HCT116 (cell line): ENCODE measurements around the gene BMP2K. TPM values are rescaled to one million over a fixed set of nuclear protein-coding genes. Genes with fewer than 3 reads are reported as not detected.

ENCODE experiments used
- ATAC-seq: fragments of 200-7000 bp; cut with Tn5 transposase; 2 replicates; pipeline ENCODE4 v1.9.1; 2020; ENCODE audit warnings: mild to moderate bottlenecking, moderate library complexity
- BruUV-seq: library from RNA; stranded (reverse); fragments of 400-500 nt; replicated peaks from 2 replicates; lab custom pipeline; 2021; lab: Mats Ljungman, UMichigan
- CTCF ChIA-PET: fragments of 300-600 bp; sonication (Branson Sonifier 250); formaldehyde crosslinking; loops from one replicate; lab custom pipeline; 2021; ENCODE audit warnings: antibody characterized with exemption; lab: Charles Lee
- POLR2A ChIA-PET: fragments of 300-600, 350-600 bp; sonication (Branson Sonifier 250); formaldehyde crosslinking; loops from one replicate; lab custom pipeline; 2021; ENCODE audit warnings: antibody characterized with exemption; lab: Charles Lee
- RAD21 ChIA-PET, 2 experiments: fragments of 300-600 bp; sonication (Branson Sonifier 250); formaldehyde crosslinking; loops; one replicate each; lab custom pipeline; 2023; ENCODE audit warnings: low total read pairs in 2 of 2; ENCODE audit not compliant: uncharacterized antibody in 2 of 2, unreplicated experiment in 2 of 2, low non-redundant PET in 1 of 2; lab: Charles Lee
- DNase-seq: peaks from one replicate; pipeline ENCODE4 v3.0.0-alpha.2; 2010; ENCODE audit warnings: low read depth, low spot score
- H2AFZ ChIP-seq: fragments of 200-600 bp; shearing (Covaris generic), sonication (generic); 2 replicates; pipeline ENCODE4 v1.6.1; 2017; ENCODE audit warnings: low read depth, mixed run types, mixed read lengths, antibody characterized with exemption, low read length; ENCODE audit not compliant: poor library complexity, severe bottlenecking
- H3K27ac ChIP-seq: 2 replicates; pipeline ENCODE4 v1.5.1; 2012; ENCODE audit warnings: low read depth, low read length
- H3K27me3 ChIP-seq: fragments of 200-600 bp; sonication (generic); 2 replicates; pipeline ENCODE4 v1.6.1; 2016; ENCODE audit warnings: mixed run types, low read length, mixed read lengths; ENCODE audit not compliant: insufficient read depth
- H3K36me3 ChIP-seq, 2 experiments: fragments of 200-500 bp in 1 of 2; fragments of 200-600 bp in 1 of 2; sonication (Bioruptor generic) in 1 of 2; sonication (generic) in 1 of 2; 2 replicates each; pipeline versions ENCODE4 v1.5.1 to v1.6.1; 2014 to 2016; ENCODE audit warnings: low read length in 2 of 2, inconsistent platforms in 1 of 2, mixed read lengths in 1 of 2, mixed run types in 1 of 2; ENCODE audit not compliant: insufficient read depth in 2 of 2, control insufficient read depth in 1 of 2
- H3K4me1 ChIP-seq, 2 experiments: fragments of 200-600 bp in 1 of 2; sonication (generic) in 1 of 2; 2 replicates each; pipeline versions ENCODE4 v1.5.1 to v1.6.1; 2012 to 2017; ENCODE audit warnings: low read length in 2 of 2, inconsistent platforms in 1 of 2, mild to moderate bottlenecking in 1 of 2, mixed read lengths in 1 of 2, mixed run types in 1 of 2, moderate library complexity in 1 of 2; ENCODE audit not compliant: insufficient read depth in 2 of 2, control insufficient read depth in 1 of 2
- H3K4me2 ChIP-seq: fragments of 200-600 bp; sonication (generic); 2 replicates; pipeline ENCODE4 v1.6.1; 2017; ENCODE audit warnings: mixed run types, low read length, mixed read lengths
- H3K4me3 ChIP-seq, 2 experiments: fragments of 200-600 bp in 1 of 2; sonication (generic) in 1 of 2; replicated peaks in 1 of 2; 2 replicates each; pipeline ENCODE4 v1.5.1; 2011 to 2016; ENCODE audit warnings: low read length in 2 of 2, control low read depth in 1 of 2, low read depth in 1 of 2, mild to moderate bottlenecking in 1 of 2, mixed read lengths in 1 of 2, mixed run types in 1 of 2
- H3K79me2 ChIP-seq: fragments of 200-600 bp; sonication (generic); 2 replicates; pipeline ENCODE4 v1.6.1; 2017; ENCODE audit warnings: mild to moderate bottlenecking, mixed run types, low read length, moderate library complexity, mixed read lengths; ENCODE audit not compliant: insufficient read depth
- H3K9ac ChIP-seq: fragments of 200-600 bp; sonication (generic); 2 replicates; pipeline ENCODE4 v1.6.1; 2016; ENCODE audit warnings: low read length, mixed read lengths
- H3K9me2 ChIP-seq: fragments of 200-600 bp; sonication (generic), shearing (Covaris generic); 2 replicates; pipeline ENCODE4 v1.6.1; 2017; ENCODE audit warnings: mixed run types, mild to moderate bottlenecking, moderate library complexity; ENCODE audit not compliant: insufficient read depth
- H3K9me3 ChIP-seq, 2 experiments: fragments of 200-500 bp in 1 of 2; fragments of 200-600 bp in 1 of 2; sonication (Bioruptor generic) in 1 of 2; sonication (generic) in 1 of 2; 2 replicates each; pipeline ENCODE4 v1.6.1; 2014 to 2017; ENCODE audit warnings: low read length in 2 of 2, mixed read lengths in 2 of 2, inconsistent platforms in 1 of 2, low read depth in 1 of 2, mild to moderate bottlenecking in 1 of 2, mixed run types in 1 of 2, moderate library complexity in 1 of 2; ENCODE audit not compliant: control insufficient read depth in 1 of 2, insufficient read depth in 1 of 2
- H4K20me1 ChIP-seq: fragments of 200-600 bp; sonication (generic), shearing (Covaris generic); 2 replicates; pipeline ENCODE4 v1.6.1; 2017; ENCODE audit warnings: mixed run types, mild to moderate bottlenecking, moderate library complexity; ENCODE audit not compliant: insufficient read depth
- CBX3 ChIP-seq: IDR thresholded peaks from 2 replicates; pipeline ENCODE4 v1.6.1; 2012; ENCODE audit warnings: low read depth
- EGR1 ChIP-seq: IDR thresholded peaks from 2 replicates; pipeline ENCODE4 v1.6.1; 2012; ENCODE audit warnings: low read depth
- JUND ChIP-seq: IDR thresholded peaks from 2 replicates; pipeline ENCODE4 v1.6.1; 2012
- POLR2A ChIP-seq: IDR thresholded peaks from 2 replicates; pipeline ENCODE4 v1.7.0; 2011; ENCODE audit warnings: borderline replicate concordance; ENCODE audit not compliant: insufficient read depth, insufficient read length; ENCODE audit errors: extremely low read depth
- POLR2AphosphoS5 ChIP-seq: IDR thresholded peaks from 2 replicates; pipeline ENCODE4 v1.6.1; 2011; ENCODE audit warnings: mild to moderate bottlenecking, low read depth, low read length, moderate library complexity
- REST ChIP-seq: IDR thresholded peaks from 2 replicates; pipeline ENCODE4 v1.6.1; 2012; ENCODE audit warnings: low read depth
- SIN3A ChIP-seq: IDR thresholded peaks from 2 replicates; pipeline ENCODE4 v1.6.1; 2012; ENCODE audit warnings: low read depth
- SP1 ChIP-seq: IDR thresholded peaks from 2 replicates; pipeline ENCODE4 v1.6.1; 2012; ENCODE audit warnings: low read depth
- ZBTB33 ChIP-seq: IDR thresholded peaks from 2 replicates; pipeline ENCODE4 v1.6.1; 2011; ENCODE audit warnings: mild to moderate bottlenecking, low read length, moderate library complexity; ENCODE audit not compliant: insufficient replicate concordance; ENCODE audit errors: extremely low read depth
- ZFX ChIP-seq: fragments of 450-650 bp; IDR thresholded peaks from 2 replicates; pipeline ENCODE4 v1.6.1; 2017
- intact Hi-C: fragments of 100-400 bp; cut with micrococcal nuclease; formaldehyde crosslinking; loops from 2 replicates; pipeline ENCODE4 v1.10.0; 2022
- total RNA-seq: library from RNA; stranded (reverse); gene quantifications from one replicate; pipeline ENCODE4 v1.2.1, GENCODE V29; 2021; ENCODE audit not compliant: unreplicated experiment
- TF ChIP-seq, protein P1 (sequence below), 3 experiments: fragments of 200-600 bp in 1 of 3; sonication (generic) in 1 of 3; IDR thresholded peaks in 2 of 3; conservative IDR thresholded peaks in 1 of 3; 2 replicates each; pipeline ENCODE4 v1.5.1; 2012 to 2017; ENCODE audit warnings: low read depth in 2 of 3, low read length in 2 of 3, antibody characterized with exemption in 1 of 3, borderline replicate concordance in 1 of 3, control low read depth in 1 of 3, mild to moderate bottlenecking in 1 of 3, mixed read lengths in 1 of 3, mixed run types in 1 of 3, moderate library complexity in 1 of 3; ENCODE audit not compliant: insufficient read depth in 1 of 3

BMP2K gene
- total RNA-seq, 1 experiment from 2014 or later: 27.7 TPM

DNA sequence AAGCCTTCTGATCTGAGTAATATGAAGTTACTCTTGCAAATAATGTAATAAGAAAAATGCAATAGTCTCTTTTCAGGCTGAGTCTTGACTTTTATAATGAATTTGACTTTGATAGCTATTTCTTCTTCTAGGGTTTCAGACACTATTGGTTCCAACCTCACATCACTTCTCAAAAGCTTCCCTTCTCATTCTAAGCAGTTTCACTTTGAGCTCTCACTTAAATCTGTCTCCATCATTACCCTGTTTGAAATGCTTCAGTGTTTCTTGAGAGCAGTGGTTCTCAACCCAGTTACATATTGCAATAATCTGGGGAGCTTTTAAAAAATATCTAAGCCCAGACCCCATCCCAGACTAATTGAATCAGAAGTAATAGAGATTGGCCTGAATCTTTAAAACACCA, 40.5 kb upstream of the BMP2K start:
- ChIA-PET RAD21 (no interaction called here), POLR2A (no interaction called here), CTCF (interaction anchor here (1.6 kb wide), 1 partner anchor 11 kb away, joined by 3 read pairs; no protein-coding TSS in a partner anchor)
- Histone ChIP-seq H2AFZ (no peak overlapping the region), H3K4me1 (no peaks in the 10 kb centered on the region), H3K4me3 (no peak overlapping the region), H3K9ac (no peak overlapping the region), H3K4me2 (no peak overlapping the region), H3K9me3 (no peaks in the 10 kb centered on the region), H3K27ac (no peak overlapping the region), H3K9me2 (no peaks in the 10 kb centered on the region), H3K36me3 (no peaks in the 10 kb centered on the region), H3K79me2 (no peaks in the 10 kb centered on the region), H4K20me1 (no peaks in the 10 kb centered on the region), H3K27me3 (no peaks in the 10 kb centered on the region)
- ATAC-seq: no peak
- DNase-seq: no peak
- TF ChIP-seq POLR2A: no peak
- no peak for TF ChIP-seq JUND
- no peak for TF ChIP-seq CBX3
- TF ChIP-seq SIN3A: no peak
- TF ChIP-seq, protein P1, sequence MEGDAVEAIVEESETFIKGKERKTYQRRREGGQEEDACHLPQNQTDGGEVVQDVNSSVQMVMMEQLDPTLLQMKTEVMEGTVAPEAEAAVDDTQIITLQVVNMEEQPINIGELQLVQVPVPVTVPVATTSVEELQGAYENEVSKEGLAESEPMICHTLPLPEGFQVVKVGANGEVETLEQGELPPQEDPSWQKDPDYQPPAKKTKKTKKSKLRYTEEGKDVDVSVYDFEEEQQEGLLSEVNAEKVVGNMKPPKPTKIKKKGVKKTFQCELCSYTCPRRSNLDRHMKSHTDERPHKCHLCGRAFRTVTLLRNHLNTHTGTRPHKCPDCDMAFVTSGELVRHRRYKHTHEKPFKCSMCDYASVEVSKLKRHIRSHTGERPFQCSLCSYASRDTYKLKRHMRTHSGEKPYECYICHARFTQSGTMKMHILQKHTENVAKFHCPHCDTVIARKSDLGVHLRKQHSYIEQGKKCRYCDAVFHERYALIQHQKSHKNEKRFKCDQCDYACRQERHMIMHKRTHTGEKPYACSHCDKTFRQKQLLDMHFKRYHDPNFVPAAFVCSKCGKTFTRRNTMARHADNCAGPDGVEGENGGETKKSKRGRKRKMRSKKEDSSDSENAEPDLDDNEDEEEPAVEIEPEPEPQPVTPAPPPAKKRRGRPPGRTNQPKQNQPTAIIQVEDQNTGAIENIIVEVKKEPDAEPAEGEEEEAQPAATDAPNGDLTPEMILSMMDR (IDR thresholded peaks at IDR 0.05 in 2 of 3, conservative IDR thresholded peaks at IDR 0.05 in 1 of 3; ENCODE audit: borderline replicate concordance in 1 of 3, insufficient read depth in 1 of 3, low read depth in 2 of 3, low read length in 2 of 3): no peak
- TF ChIP-seq POLR2AphosphoS5: no peak
- TF ChIP-seq EGR1: no peak
- TF ChIP-seq SP1: no peak
- TF ChIP-seq ZFX: no peak
- no peak for TF ChIP-seq ZBTB33
- TF ChIP-seq REST: no peak
- intact Hi-C loops: no loop called here
- BruUV-seq: no TSS peak
